Gastroesophageal sphincter (tissue), 3 donors: Measurements from ENCODE around the gene CACNA1C.

ENCODE experiments used
- POLR2A ChIP-seq, 2 donors: fragments of 450-650 bp; IDR thresholded peaks; one replicate each; pipeline ENCODE4 v1.6.1; 2017; ENCODE audit warnings: antibody characterized with exemption in 2 of 2, mild to moderate bottlenecking in 2 of 2, moderate library complexity in 1 of 2
- POLR2AphosphoS5 ChIP-seq: sonication (generic); formaldehyde crosslinking; IDR thresholded peaks from one replicate; pipeline ENCODE4 v1.6.1; 2017; ENCODE audit warnings: antibody characterized with exemption
- TF ChIP-seq, protein P1 (sequence below), 4 experiments: fragments of 200-600 bp in 2 of 4; fragments of 450-650 bp in 2 of 4; sonication (generic) in 1 of 4; IDR thresholded peaks; one replicate each; pipeline ENCODE4 v1.5.1; 2017 to 2019; ENCODE audit warnings: antibody characterized with exemption in 4 of 4, mild to moderate bottlenecking in 2 of 4, moderate library complexity in 2 of 4

- TF ChIP-seq, protein P1, sequence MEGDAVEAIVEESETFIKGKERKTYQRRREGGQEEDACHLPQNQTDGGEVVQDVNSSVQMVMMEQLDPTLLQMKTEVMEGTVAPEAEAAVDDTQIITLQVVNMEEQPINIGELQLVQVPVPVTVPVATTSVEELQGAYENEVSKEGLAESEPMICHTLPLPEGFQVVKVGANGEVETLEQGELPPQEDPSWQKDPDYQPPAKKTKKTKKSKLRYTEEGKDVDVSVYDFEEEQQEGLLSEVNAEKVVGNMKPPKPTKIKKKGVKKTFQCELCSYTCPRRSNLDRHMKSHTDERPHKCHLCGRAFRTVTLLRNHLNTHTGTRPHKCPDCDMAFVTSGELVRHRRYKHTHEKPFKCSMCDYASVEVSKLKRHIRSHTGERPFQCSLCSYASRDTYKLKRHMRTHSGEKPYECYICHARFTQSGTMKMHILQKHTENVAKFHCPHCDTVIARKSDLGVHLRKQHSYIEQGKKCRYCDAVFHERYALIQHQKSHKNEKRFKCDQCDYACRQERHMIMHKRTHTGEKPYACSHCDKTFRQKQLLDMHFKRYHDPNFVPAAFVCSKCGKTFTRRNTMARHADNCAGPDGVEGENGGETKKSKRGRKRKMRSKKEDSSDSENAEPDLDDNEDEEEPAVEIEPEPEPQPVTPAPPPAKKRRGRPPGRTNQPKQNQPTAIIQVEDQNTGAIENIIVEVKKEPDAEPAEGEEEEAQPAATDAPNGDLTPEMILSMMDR (IDR thresholded peaks at IDR 0.05): no peak
- TF ChIP-seq POLR2AphosphoS5: no peak
- TF ChIP-seq POLR2A (IDR thresholded peaks at IDR 0.05): no peak
Observed at GRCh38 chr12:2547273-2548044, 494.7 kb downstream of the CACNA1C start.
